DND-41 (cell line): ENCODE results near the gene LRRC8A.

Source experiments
- ATAC-seq: fragments of 200-7000 bp; cut with Tn5 transposase; 3 replicates; pipeline ENCODE4 v1.9.1; 2021; ENCODE audit warnings: low read depth; ENCODE audit not compliant: insufficient read depth
- DNase-seq: peaks from one replicate; pipeline ENCODE4 v3.0.0-alpha.2; 2020
- H2AFZ ChIP-seq: 2 replicates; pipeline ENCODE4 v1.6.0; 2012; ENCODE audit warnings: low read depth, low read length
- H3K27ac ChIP-seq: 2 replicates; pipeline ENCODE4 v1.5.1; 2012; ENCODE audit warnings: low read length, inconsistent platforms
- H3K27me3 ChIP-seq: fragments of 200-600 bp; sonication (generic); 2 replicates; pipeline ENCODE4 v1.6.0; 2012; ENCODE audit warnings: low read length, mild to moderate bottlenecking, inconsistent platforms; ENCODE audit not compliant: insufficient read depth, poor library complexity
- H3K36me3 ChIP-seq: 2 replicates; pipeline ENCODE4 v1.5.1; 2012; ENCODE audit warnings: low read length, inconsistent platforms; ENCODE audit not compliant: insufficient read depth
- H3K4me1 ChIP-seq: 2 replicates; pipeline ENCODE4 v1.5.1; 2012; ENCODE audit warnings: mild to moderate bottlenecking, low read length; ENCODE audit not compliant: insufficient read depth
- H3K4me2 ChIP-seq: 2 replicates; pipeline ENCODE4 v1.6.0; 2012; ENCODE audit warnings: mild to moderate bottlenecking, moderate library complexity, low read length, inconsistent platforms; ENCODE audit not compliant: insufficient read depth
- H3K4me3 ChIP-seq, 2 experiments: fragments of 200-600 bp in 1 of 2; shearing (Covaris generic) in 1 of 2; 2 replicates each; pipeline ENCODE4 v1.5.1; 2012 to 2016; ENCODE audit warnings: inconsistent platforms in 2 of 2, low read length in 2 of 2, mild to moderate bottlenecking in 2 of 2, low read depth in 1 of 2, moderate library complexity in 1 of 2
- H3K79me2 ChIP-seq: 2 replicates; pipeline ENCODE4 v1.6.0; 2012; ENCODE audit warnings: low read length, inconsistent platforms; ENCODE audit not compliant: insufficient read depth
- H3K9ac ChIP-seq: 2 replicates; pipeline ENCODE4 v1.6.0; 2012; ENCODE audit warnings: low read depth, mild to moderate bottlenecking, inconsistent platforms, low read length, moderate library complexity
- H3K9me3 ChIP-seq: 2 replicates; pipeline ENCODE4 v1.5.1; 2012; ENCODE audit warnings: low read length, moderate library complexity, mild to moderate bottlenecking, inconsistent platforms; ENCODE audit not compliant: insufficient read depth, severe bottlenecking
- H4K20me1 ChIP-seq: 2 replicates; pipeline ENCODE4 v1.6.0; 2012; ENCODE audit warnings: low read length; ENCODE audit not compliant: insufficient read depth
- EZH2 ChIP-seq: IDR thresholded peaks from 3 replicates; pipeline ENCODE4 v1.6.1; 2012; ENCODE audit warnings: borderline replicate concordance, low read depth, mild to moderate bottlenecking, moderate library complexity, low read length, inconsistent platforms; ENCODE audit not compliant: severe bottlenecking
- TF ChIP-seq, protein P1 (sequence below): IDR thresholded peaks from 2 replicates; pipeline ENCODE4 v1.5.1; 2012; ENCODE audit warnings: borderline replicate concordance, low read length, moderate library complexity, mild to moderate bottlenecking; ENCODE audit not compliant: poor library complexity, severe bottlenecking; ENCODE audit errors: extremely low read depth

Gene LRRC8A

DNA sequence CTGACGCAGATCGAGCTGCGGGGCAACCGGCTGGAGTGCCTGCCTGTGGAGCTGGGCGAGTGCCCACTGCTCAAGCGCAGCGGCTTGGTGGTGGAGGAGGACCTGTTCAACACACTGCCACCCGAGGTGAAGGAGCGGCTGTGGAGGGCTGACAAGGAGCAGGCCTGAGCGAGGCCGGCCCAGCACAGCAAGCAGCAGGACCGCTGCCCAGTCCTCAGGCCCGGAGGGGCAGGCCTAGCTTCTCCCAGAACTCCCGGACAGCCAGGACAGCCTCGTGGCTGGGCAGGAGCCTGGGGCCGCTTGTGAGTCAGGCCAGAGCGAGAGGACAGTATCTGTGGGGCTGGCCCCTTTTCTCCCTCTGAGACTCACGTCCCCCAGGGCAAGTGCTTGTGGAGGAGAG is 34.3 kb downstream of the LRRC8A start:
- no peaks in the 10 kb centered on the region for H3K27me3 ChIP-seq
- H3K4me3 ChIP-seq = no peak overlapping the region
- no peak for ATAC-seq
- no peak overlapping the region for H3K9ac ChIP-seq
- no peak for DNase-seq
- H3K27ac ChIP-seq = no peak overlapping the region
- no peak overlapping the region for H2AFZ ChIP-seq
- no peaks in the 10 kb centered on the region for H3K9me3 ChIP-seq
- H4K20me1 ChIP-seq = peaks cover 9% of the 10 kb centered on the region; the same call in 1 of the 2 replicates
- no peaks in the 10 kb centered on the region; the same call in 1 of the 2 replicates for H3K79me2 ChIP-seq
- H3K36me3 ChIP-seq = peaks cover 46% of the 10 kb centered on the region
- H3K4me1 ChIP-seq = no peaks in the 10 kb centered on the region
- no peak overlapping the region for H3K4me2 ChIP-seq
- TF ChIP-seq, protein P1, sequence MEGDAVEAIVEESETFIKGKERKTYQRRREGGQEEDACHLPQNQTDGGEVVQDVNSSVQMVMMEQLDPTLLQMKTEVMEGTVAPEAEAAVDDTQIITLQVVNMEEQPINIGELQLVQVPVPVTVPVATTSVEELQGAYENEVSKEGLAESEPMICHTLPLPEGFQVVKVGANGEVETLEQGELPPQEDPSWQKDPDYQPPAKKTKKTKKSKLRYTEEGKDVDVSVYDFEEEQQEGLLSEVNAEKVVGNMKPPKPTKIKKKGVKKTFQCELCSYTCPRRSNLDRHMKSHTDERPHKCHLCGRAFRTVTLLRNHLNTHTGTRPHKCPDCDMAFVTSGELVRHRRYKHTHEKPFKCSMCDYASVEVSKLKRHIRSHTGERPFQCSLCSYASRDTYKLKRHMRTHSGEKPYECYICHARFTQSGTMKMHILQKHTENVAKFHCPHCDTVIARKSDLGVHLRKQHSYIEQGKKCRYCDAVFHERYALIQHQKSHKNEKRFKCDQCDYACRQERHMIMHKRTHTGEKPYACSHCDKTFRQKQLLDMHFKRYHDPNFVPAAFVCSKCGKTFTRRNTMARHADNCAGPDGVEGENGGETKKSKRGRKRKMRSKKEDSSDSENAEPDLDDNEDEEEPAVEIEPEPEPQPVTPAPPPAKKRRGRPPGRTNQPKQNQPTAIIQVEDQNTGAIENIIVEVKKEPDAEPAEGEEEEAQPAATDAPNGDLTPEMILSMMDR = no peak
- no peak for TF ChIP-seq EZH2

DNA sequence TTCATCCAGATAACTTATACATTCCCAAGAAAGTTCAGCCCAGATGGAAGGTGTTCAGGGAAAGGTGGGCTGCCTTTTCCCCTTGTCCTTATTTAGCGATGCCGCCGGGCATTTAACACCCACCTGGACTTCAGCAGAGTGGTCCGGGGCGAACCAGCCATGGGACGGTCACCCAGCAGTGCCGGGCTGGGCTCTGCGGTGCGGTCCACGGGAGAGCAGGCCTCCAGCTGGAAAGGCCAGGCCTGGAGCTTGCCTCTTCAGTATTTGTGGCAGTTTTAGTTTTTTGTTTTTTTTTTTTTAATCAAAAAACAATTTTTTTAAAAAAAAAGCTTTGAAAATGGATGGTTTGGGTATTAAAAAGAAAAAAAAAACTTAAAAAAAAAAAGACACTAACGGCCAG is 34.8 kb downstream of the LRRC8A start:
- Histone ChIP-seq H3K4me2 (no peak overlapping the region), H3K79me2 (no peaks in the 10 kb centered on the region; the same call in 1 of the 2 replicates), H3K27ac (no peak overlapping the region), H3K36me3 (peaks cover 44% of the 10 kb centered on the region), H3K27me3 (no peaks in the 10 kb centered on the region), H3K4me3 (no peak overlapping the region), H3K9ac (no peak overlapping the region), H3K9me3 (no peaks in the 10 kb centered on the region), H4K20me1 (peaks cover 5% of the 10 kb centered on the region; the same call in 1 of the 2 replicates), H3K4me1 (no peaks in the 10 kb centered on the region), H2AFZ (no peak overlapping the region)
- no peak for TF ChIP-seq EZH2
- TF ChIP-seq, protein P1 = no peak
- DNase-seq = no peak
- ATAC-seq = no peak

DNA sequence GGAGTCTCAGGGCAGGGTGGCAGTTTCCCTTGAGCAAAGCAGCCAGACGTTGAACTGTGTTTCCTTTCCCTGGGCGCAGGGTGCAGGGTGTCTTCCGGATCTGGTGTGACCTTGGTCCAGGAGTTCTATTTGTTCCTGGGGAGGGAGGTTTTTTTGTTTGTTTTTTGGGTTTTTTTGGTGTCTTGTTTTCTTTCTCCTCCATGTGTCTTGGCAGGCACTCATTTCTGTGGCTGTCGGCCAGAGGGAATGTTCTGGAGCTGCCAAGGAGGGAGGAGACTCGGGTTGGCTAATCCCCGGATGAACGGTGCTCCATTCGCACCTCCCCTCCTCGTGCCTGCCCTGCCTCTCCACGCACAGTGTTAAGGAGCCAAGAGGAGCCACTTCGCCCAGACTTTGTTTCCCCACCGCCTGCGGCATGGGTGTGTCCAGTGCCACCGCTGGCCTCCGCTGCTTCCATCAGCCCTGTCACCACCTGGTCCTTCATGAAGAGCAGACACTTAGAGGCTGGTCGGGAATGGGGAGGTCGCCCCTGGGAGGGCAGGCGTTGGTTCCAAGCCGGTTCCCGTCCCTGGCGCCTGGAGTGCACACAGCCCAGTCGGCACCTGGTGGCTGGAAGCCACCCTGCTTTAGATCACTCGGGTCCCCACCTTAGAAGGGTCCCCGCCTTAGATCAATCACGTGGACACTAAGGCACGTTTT is 35.4 kb downstream of the LRRC8A start:
- Histone ChIP-seq H3K79me2 (no peaks in the 10 kb centered on the region; the same call in 1 of the 2 replicates), H3K27ac (no peak overlapping the region), H3K27me3 (no peaks in the 10 kb centered on the region), H3K4me3 (no peak overlapping the region), H3K4me2 (no peak overlapping the region), H2AFZ (no peak overlapping the region), H3K9ac (no peak overlapping the region), H3K36me3 (peaks cover 40% of the 10 kb centered on the region), H3K4me1 (no peaks in the 10 kb centered on the region), H3K9me3 (no peaks in the 10 kb centered on the region), H4K20me1 (peaks cover 2% of the 10 kb centered on the region; the same call in 1 of the 2 replicates)
- ATAC-seq (no peak), DNase-seq (no peak)
- no peak for TF ChIP-seq EZH2
- TF ChIP-seq, protein P1 = no peak
